H54 (cell line): ENCODE measurements around the gene CBY1.
A peak's percentile ranks its signal among the peaks of the same experiment; 100 is the strongest.

Experiments
- DNase-seq: peaks from one replicate; pipeline ENCODE4 v3.0.0; 2011; ENCODE audit warnings: low spot score, mixed read lengths; ENCODE audit not compliant: insufficient read length
- FAIRE-seq: peaks from 3 replicates; lab custom pipeline; 2011; peaks lifted over from hg19 to GRCh38; lab: Jason Lieb, UNC
- POLR2A ChIP-seq: IDR thresholded peaks from 2 replicates; pipeline ENCODE4 v1.6.1; 2011; ENCODE audit warnings: low read depth, mild to moderate bottlenecking, low read length

Gene CBY1

DNA sequence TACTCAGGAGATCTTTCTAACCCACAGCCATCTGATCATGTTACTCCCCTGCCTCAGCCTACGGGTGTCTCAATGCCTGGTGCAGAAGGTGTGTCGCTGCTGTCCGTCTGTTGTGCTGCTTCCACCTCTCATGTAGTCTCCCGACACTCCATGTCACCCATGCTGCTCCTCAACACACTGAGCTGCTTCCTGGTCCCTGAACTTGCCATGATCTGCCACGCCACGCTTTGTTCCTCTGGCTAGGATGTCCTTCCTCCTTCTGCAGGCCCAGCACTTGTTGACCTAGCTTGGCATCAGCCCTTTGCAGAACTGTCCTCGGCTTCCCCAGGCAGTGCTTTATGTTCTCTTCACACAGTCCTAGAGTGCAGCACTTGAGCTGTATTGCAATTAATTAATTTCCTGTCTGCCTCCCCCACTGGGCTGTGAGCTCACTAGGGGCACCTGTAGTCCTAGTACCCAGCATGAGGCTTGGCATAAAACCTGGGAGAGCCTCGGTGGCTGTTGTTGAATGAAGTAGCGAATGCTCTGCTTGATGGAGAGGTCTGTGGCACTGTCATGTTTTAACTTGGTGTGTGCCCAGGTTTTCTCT lies 58.8 kb downstream of the CBY1 start:
- TF ChIP-seq POLR2A: no peak
- no peak for DNase-seq
- no peak for FAIRE-seq

DNA sequence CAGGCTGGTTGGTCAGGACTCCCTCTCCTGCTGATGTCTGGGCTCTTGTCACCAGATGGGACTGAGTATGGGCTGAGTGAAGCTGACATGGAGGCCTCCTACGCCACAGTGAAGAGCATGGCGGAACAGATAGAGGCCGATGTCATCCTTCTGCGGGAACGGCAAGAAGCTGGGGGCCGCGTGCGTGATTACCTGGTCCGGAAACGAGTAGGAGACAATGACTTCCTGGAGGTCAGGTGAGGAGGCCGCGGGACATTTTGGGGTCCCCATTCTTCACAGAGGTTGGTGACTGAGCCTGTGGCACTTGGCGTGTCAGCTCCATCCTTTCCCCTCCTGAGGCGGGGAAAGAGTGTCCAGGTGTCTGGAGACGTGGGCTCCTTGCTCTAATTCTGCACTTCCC lies 59.4 kb downstream of the CBY1 start:
- no peak for FAIRE-seq
- DNase-seq: no peak
- no peak for TF ChIP-seq POLR2A

DNA sequence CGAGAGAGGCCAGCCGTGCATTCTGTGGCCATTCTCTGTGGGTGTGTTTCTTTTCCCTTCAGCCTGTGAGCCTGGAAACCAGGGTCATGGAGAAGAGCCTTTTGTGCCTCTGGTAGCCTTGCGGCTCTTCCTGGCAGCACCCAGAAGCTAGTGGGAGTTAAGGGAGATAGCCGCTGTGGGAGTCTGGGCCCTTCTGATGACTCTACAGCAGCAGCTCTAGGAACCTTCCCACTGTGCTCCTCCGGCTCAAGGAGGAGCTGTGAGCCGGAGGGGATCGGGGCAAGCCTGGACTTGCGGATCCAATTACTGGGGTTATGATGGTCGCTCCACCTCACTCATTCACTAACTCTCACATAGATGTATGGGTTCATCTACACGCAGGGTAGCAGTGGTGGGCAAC lies 59.8 kb downstream of the CBY1 start:
- TF ChIP-seq POLR2A: no peak
- DNase-seq: no peak
- FAIRE-seq: no peak

DNA sequence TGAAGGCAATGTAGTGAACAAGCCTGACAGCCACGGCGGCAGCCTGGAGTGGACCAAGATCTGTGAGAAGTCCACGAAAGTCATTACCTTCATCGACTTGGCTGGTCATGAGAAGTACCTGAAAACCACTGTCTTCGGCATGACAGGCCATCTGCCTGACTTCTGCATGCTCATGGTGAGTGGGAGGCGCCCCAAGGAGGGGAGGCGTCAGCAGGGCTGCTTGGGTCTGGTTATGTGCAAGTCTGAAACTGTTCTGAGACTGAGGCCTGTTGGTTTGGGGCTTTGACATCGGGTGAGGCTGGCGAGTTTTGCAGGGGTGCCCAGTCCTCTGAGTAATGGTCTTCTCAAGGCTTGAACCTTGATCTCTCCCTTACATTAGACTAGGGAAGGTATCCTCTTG lies 60.4 kb downstream of the CBY1 start:
- no peak for TF ChIP-seq POLR2A
- DNase-seq (no peak), FAIRE-seq (no peak)

DNA sequence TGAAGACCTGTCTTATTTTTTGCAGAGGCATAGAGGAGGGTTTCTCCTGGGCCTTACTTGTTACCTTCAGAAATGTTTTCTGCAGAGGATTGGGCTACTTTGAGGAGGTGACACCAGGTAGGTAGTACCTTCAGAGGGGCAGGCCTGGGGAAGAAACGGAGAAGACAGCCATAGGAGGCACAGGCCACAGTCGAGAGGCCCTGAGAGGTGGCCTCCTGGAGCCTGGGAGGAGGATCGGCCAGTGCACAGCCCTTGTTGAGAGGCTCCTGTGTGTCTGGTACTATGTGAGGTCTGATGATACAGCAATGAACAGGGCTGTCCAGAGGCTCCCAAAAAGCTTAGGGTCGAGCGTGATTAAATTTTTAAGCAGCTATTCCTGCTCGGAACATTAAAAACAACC lies 60.8 kb downstream of the CBY1 start:
- DNase-seq (no peak), FAIRE-seq (no peak)
- no peak for TF ChIP-seq POLR2A

DNA sequence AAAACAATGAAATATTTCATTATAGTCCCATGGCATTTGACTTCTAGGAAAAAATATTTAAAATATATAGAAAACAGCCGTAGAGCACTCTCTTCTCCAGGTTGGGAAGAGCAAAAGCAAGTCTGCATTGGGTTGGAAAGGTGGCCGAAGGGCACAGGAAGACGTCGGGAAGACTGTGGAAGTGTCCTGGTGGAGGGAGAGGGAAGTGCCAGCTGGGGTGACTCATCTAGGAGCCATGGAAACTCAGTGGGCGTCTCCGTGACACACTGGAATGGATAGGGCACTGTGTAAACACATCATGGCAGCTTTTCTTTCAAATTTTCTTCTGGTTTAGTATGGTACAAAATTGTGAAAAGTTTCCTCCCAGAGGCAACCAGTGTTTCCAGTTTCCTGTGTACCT lies 62.0 kb downstream of the CBY1 start:
- FAIRE-seq (peak; percentile 82), DNase-seq (peak; percentile 71)
- TF ChIP-seq POLR2A: no peak

DNA sequence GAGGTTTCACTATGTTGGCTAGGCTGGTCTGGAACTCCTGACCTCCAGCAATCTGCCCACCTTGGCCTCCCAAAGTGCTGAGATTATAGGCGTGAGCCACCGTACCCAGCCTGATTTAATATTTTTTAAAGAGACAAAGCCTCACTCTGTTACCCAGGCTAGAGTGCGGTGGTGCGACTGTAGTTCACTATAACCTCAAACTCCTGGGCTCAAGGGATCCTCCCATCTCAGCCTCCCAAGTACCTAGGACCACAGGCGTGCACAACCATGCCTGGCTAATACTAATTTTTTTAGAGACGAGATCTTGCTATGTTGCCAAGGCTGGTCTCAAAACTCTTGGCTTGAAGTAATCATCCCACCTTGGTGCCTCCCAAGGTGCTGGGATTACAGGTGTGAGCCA lies 62.8 kb downstream of the CBY1 start:
- TF ChIP-seq POLR2A: no peak
- no peak for DNase-seq
- no peak for FAIRE-seq

DNA sequence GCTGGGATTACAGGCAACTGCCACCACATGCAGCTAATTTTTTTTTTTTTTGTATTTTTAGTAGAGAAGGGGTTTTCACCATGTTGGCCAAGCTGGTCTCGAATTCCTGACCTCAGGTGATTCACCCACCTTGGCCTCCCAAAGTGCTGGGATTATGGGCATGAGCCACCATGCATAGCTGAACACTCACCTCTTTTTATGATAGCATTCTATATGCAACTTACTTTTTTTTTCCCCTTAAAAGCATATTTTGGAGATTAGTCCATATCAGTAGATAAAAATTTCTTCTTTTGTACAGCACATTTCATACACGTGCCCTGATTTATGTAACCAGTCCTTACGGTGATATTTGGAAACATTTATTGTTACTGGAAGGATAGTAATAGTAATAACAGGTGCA lies 63.9 kb downstream of the CBY1 start:
- no peak for FAIRE-seq
- no peak for TF ChIP-seq POLR2A
- no peak for DNase-seq

DNA sequence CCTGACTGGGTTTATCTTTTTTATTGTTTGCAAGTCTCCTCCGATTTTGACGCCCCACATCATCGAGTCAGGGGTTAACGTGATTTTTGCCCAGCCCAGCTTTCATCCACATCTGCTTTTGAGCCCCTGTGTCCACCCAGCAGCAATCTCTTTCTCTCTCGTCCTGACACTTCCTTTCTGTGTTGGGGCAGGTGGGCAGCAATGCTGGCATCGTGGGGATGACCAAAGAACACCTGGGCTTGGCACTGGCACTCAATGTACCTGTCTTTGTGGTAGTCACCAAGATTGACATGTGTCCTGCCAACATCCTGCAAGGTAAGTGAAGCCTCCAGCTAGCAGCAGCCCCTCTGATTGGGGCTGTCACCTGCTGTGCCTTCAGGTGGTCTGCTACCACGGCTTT lies 65.1 kb downstream of the CBY1 start:
- no peak for TF ChIP-seq POLR2A
- no peak for FAIRE-seq
- DNase-seq: no peak
